HG03139 (cell line): ENCODE results near the gene PLSCR1.

Experiments
- ATAC-seq: cut with Tn5 transposase; IDR thresholded peaks from one replicate; pipeline ENCODE4 v1.9.1; 2021; ENCODE audit not compliant: unreplicated experiment

The PLSCR1 gene, protein sequence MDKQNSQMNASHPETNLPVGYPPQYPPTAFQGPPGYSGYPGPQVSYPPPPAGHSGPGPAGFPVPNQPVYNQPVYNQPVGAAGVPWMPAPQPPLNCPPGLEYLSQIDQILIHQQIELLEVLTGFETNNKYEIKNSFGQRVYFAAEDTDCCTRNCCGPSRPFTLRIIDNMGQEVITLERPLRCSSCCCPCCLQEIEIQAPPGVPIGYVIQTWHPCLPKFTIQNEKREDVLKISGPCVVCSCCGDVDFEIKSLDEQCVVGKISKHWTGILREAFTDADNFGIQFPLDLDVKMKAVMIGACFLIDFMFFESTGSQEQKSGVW

DNA sequence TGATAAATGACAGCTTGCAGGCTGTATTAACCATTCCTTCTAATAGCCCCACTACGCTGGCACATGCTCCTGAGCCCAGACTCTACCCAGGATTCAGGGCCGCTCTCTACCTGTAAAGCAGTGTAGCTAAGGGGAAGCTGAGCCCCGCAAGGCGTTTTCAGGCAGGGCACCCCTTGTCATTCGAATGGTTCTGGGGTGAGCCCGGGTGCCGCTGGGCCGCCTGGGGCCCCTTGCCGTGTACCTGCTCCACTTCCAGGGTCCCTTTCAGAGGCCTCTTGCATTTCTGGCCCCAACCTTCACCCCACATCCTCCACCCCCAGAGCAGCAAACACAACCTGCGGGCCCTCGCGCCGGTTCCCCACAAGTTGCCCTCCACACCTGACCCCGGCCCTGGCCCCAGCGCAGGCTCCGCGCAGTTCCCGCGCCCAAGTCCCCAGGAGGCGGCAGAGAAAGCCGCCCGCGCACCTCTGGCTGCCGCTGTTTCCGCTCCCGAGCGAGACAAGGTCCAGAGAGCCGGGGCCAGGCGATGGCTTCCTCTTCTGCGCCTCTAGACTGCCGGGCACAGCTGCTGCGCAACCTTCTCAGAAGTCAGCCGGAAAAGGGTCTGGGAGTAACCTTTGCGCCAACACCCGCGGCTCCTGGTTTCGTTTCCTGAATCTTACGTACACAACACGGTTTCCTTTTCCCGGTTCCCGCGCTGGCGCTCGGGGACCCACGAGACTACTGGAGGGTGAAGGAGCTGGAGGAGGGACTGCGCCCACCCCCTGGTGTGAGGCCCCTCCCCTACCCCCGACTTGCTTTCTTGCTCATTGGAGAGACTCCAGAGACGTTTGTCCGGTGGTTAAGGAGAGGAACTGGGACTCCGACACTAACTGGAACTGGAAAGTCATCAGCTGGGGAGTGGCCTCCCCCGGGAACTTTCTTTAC is at the start of gene PLSCR1:
TSS of gene PLSCR1 (minus strand) at position 606 of the 927 bp plus-strand sequence. CDS start 8,055 bp downstream, outside the sequence.
- ATAC-seq: peak; percentile 81

DNA sequence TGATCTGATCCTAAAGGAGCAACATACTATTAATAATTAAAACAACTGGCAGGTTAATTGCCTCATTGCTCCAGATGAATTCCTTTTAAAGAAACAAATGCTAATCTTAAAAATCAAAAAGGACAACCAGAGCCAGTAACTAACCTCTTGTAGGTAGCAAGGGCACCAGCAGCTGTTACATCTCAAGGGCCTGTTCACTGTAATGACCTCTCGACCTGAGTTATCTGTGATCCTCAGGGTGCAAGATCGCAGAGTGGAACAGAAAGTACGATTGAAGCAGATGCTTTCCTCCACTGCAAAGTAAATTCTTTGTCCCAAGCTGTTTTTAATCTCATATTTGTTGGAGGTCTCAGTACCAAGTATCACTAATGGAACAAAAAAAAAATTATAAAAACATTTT is 49.4 kb upstream of the PLSCR1 start:
- no peak for ATAC-seq

DNA sequence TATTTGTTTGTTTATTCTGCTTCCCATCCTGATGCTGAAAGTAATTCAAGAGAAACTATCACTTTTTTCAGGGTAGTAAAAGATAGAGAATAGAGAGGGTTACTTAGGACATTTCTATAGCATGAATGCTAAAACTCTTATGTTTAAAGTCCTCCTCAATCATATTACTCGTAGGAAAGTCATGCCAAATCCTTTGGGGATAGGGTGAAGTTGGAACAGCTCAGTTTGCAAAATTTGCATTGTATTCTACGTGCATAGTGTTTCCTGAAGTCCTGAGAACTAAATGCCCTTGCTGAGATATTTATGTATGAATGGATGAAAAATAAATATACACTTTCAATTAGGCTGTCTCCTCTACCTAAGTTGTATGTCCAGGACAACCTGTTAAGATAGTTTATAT is 46.1 kb upstream of the PLSCR1 start:
- no peak for ATAC-seq

DNA sequence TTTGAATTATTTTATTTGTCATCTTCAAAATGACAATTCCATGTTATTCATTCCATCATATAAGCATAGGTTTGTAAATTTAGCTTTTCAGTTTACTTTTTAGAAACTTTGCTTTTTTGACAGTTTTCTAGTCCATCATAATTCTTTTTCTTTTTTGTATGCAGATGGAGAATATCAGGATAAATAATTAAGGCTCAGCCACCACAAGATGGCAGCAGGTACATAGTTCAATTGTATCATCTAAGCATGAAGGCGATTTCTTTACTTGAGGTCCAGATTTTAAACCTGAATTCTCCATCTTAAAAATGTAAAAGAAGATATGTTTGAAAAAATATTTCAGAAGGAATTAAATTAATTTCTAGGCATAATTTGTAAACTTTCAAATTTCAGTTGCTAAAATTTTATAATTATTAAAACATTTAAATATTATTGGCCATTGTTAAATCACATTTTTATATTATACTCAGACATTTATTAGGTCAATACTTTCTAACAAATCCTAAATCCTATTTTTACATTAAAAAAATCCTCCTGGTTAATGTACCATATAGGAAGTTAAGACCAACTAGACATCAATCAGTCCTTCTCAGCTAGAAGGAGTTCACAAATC is 45.6 kb upstream of the PLSCR1 start:
- no peak for ATAC-seq

DNA sequence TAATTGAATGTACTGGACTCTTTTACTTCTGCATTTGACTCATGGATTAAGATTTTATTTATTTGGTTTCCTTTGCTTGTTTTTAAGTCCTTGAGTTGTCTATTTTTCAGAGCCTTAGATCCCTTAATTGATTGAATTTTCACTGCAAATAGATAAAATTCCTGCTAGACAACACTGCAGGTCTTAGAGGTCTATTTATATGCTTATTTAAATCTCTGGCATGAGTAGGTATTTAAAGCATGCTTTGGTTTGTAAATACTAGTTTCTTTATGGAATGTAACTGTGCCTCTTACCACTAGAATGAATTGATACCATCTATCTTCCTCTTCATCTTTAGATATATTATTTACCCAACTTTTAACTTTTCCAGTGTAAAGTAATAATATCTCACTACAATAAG is 40.7 kb upstream of the PLSCR1 start:
- ATAC-seq: no peak

DNA sequence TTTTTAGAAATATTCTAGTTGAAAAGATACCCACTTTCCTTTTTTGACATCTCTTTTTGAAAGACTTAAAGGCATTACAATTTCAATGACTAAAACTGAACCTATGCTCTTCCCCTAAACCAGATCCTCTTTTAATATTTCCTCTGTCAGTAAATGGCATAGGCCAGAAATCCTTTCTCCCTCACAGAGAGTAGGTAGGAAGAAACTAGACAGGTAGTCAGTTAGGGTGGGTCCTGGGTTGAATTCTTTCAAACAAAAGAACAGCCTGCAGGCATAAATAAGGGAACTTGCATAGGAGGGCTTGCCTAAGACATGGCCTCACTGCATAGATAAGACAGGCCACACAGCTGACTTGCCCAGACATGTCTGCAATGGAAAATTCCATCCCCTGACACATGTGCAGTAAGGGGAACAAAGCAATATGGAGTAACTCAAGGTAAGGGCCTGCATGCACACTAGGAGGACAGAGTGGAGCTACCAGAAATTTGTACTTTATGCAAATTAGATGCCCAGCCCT is 37.6 kb upstream of the PLSCR1 start:
- no peak for ATAC-seq

DNA sequence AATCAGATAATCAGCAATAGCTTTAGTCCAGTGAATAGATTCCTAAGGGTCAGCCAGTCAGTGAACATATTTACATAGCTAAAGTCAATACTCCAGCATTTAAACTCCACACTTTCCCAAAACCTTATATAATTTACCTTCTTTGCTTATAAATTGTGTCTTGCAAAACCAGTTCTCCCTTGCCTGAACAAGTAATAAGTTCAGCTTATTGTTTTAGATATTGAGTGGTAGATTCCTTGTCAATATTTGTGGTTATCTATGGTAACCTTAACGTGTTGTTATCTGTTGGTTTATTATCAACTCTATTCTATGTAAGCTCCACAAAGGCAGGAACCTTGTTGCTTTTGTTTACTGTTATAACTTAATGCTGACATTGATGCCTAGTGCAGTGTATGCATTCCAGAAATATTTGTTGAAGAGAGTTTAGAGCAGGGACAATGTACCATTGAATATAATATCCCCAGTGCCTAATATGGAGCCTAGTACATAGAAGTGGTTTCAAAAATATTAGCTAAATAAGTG is 36.7 kb upstream of the PLSCR1 start:
- no peak for ATAC-seq

DNA sequence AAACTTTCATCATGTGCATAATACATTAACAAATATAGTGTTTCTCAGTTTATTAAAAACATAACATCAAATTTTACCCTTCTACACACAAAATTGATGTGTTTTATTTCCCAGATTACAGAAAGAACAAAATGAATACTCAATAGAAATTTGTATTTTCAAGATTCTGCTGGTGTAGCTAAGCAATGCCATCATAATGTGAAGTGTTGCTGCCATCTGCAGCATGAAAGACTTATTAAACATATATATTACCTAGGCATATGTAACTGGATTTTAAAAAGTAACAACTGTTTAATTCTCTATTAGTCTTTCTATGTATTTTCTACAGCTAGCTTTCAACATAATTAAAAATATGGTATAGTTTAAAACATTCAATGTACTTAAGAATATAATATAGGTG is 33.3 kb upstream of the PLSCR1 start:
- ATAC-seq: no peak

DNA sequence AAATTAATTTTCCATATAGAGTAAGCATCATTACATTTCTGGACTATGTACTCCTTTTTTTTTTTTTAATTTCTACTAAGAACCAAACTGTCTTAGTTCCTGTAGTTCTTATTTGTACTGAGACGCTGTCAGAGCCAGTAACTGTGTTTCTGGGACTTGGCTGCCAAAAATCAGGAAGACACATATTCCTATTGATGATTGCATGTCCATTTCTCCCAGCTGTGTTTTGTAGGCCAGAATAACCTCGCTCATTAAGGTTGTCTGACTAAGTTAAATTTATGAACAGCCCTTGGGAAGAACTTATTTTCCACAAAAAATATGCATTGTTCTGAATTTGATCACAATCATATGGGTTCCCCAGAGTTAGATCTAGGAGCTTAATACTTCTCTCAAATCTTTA is 31.2 kb upstream of the PLSCR1 start:
- ATAC-seq: no peak

DNA sequence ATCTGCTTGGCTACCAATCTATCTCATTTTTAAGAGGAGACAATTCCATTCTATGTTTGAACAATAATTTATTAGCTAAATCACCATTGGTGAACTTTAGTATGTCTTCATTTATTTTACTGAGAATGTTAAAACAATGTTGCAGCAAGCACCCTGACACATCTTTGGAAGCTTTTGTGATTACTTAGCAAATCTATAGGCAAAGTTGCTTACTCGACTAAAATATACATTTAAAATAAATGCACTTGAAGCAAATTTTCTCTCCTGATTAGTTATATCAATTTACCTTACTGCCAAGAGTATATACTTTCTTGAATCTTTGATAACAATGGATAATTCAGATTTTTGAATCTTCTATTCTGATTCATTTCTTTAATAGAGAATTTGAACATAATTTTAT is 29.8 kb upstream of the PLSCR1 start:
- no peak for ATAC-seq

DNA sequence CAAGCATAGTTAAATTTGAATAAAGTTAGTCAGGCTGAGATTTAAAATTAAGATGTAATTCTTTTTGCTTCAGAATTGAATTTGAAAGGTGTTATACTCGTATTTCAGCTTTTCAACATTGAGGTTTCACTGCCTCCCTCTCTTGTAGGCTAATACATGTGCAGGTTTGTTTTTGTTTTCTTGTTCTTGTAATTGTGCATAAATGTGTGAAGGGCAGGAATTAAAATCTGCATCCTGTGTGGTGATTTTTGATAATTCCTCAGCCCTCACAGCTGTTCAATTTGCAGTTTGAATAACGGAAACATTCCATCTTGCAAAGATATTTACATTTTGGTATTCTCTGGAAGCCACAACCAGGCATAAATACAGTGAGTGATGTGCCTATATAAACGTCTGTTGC is 24.9 kb upstream of the PLSCR1 start:
- ATAC-seq: no peak

DNA sequence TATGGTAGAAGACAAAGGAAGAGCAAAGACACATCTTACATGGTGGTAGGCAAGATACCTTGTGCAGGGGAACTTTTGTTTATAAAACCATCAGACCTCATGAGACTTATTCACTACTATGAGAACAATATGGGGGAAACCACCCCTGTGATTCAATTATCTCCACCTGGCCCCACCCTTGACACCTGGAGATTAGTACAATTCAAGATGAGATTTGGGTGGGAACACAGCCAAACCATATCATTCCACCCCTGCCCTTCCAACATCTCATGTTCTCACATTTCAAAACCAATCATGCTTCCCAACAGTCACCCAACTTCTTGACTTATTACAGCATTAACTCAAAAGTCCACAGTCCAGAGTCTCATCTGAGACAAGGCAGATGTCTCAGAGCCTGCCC is 21.7 kb upstream of the PLSCR1 start:
- no peak for ATAC-seq

DNA sequence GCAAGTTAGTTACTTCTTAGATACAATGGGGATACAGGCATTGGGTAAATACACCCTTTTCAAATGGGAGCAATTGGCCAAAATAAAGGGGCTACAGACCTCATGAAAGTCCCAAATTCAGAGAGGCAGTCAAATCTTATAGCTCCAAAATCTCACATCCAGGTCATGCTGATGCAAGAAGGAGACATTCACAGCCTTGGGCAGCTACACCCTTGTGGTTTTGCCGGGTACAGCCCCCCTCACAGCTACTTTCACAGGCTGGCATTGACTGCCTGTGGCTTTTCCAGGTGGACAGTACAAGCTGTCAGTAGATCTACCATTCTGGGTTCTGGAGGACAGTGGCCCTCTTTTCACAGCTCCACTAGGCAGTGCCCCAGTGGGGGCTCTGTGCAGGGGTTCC is 17.5 kb upstream of the PLSCR1 start:
- no peak for ATAC-seq

DNA sequence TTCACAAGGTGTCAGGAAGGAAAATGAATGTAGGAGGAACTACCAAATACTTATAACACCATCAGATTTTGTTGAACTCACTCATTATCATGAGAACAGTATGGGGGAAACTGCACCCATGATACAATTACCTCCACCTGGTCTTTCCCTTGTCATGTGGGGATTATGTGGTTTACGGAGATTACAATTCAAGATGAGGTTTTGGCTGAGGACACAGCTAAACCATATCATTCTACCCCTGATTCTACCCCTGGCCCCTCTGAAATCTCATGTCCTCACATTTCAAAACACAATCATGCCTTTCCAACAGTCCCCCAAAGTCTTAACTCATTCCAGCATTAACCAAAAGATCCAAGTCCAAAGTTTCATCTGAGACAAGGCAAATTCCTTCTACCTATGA is 17.1 kb upstream of the PLSCR1 start:
- ATAC-seq: no peak

DNA sequence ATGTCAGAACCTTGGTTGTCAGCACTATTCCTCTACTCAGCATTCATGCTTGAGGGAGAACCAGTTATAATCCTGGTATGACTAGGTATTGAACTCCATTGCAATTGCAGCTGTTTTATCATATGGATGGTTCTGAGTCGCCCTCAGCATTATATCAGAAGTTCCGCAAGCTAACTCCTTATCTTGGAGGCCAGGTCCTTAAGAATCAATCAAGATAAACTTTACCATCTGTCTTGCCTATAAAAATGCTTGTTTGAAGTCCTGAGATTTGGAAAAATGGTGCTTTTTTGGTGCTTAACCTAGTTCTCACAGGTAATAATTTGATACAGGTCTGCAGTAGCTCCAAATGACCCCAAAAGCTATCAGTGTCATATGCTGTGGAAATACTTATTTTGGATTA is 16.3 kb upstream of the PLSCR1 start:
- no peak for ATAC-seq

DNA sequence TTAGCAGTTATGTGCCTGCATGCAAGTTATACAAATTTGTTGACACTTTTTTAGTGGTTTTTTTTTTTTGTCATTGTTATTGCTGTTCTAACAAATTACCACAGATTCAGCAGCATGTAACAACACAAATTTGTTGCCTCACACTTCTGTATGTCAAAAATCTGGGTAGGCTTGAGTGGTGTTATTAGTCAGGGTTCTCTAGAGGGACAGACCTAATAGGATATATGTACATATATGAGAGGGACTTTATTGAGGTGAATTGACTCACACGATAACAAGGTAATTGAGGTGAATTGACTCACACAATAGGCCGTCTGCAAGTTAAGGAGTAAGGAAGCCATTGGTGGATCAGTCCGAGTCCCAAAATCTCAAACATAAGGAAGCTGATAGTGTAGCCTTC is 15.0 kb upstream of the PLSCR1 start:
- no peak for ATAC-seq

DNA sequence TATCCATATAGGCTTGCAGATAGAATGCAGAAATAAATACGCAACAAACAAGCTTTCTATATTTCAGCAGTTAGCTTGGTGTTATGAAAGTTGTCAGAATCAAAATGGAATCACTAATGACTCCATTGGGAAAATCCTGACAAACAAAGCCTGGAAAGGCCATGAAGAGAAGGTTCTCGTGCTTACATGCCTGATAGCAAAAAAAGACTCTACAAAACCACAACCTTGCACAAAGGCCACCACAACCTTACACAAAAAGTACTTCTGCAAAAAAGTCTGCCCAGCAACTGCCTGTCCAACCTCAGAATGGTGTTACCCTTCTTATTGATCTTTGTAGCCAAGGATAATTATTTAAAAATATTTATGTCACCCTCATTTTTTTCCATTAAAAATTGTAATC is 14.4 kb upstream of the PLSCR1 start:
- ATAC-seq: no peak

DNA sequence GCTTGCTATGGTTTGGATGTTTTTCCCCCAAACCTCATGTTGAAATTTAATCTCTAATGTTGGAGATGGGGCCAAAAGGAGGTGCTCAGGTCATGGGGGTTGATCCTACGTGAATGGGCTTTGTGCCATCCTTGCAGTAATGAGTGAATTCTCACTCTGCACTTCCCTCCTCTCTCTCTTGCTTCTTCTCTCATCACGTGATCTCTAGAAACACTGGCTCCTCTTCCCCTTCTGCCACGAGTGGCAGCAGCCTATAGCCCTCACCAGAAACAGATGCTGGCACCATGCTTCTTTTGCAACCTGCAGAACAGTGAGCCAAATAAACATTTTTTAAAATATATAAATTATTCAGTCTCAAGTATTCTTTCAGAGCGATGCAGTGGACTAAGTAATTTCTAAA is 13.3 kb upstream of the PLSCR1 start:
- no peak for ATAC-seq

DNA sequence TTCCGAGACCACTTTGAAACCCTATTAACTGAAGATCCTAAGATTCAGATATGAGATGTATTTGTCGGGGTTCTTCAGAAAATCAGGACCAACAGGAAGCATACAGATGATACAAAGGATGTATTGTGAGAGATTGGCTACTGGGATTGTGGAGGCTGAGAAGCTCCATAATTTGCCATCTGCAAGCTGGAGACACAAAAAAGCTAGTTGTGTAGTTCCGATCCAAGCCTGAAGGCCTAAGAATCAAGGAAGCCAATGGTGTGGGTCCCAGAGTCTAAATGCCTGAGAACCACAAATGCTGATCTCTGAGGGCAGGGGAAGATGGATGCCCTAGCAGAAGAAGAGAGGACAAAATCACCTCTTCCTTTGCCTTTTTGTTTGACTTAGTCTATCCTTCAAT is 10.9 kb upstream of the PLSCR1 start:
- ATAC-seq: no peak

DNA sequence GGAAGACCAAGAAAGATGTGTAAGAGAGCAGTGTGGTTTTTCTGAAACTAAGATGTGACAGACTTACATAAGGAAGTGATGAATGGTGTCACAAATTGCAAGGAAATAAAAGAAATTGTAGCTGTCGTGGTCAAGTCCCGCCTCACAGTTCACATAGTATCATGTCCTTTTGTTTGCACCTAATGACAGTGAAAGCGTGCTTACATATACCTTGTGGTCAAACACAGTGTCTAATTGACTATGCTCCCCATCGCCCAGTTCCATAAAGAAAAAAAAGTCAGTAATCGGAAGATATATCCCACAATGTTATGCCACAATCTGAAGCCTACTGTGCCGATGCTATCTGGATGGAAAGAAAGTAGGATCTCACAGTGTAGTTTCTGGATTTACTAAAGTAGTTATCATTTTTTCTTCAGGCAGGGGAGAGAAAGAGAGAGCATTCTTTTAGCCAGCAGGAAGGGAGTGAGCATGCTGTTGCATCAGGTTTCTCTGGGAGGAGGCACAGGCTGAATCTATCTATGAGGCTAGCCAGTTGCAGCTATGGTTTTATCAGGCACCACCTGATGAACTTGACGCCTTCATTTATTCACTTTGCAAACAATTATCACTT is 9.8 kb upstream of the PLSCR1 start:
- no peak for ATAC-seq
